Endodermal cell (in vitro differentiated cells): ENCODE results near the gene PDLIM5. TPM values are rescaled to one million over a fixed set of nuclear protein-coding genes. Genes with fewer than 3 reads are reported as not detected.

ENCODE experiments used
- DNase-seq: peaks from one replicate; pipeline ENCODE4 v3.0.0-alpha.2; 2017
- H3K27ac ChIP-seq: 2 replicates; pipeline ENCODE4 v1.5.1; 2013; ENCODE audit warnings: mild to moderate bottlenecking, low read depth, low read length, moderate library complexity
- H3K27me3 ChIP-seq: 2 replicates; pipeline ENCODE4 v1.6.1; 2013; ENCODE audit warnings: mild to moderate bottlenecking, low read length, moderate library complexity; ENCODE audit not compliant: insufficient read depth, control insufficient read depth, poor library complexity, severe bottlenecking
- H3K36me3 ChIP-seq: 2 replicates; pipeline ENCODE4 v1.7.0; 2013; ENCODE audit warnings: mild to moderate bottlenecking, low read length, moderate library complexity; ENCODE audit not compliant: control insufficient read depth, insufficient read depth
- H3K4me1 ChIP-seq: one replicate; pipeline ENCODE4 v1.7.0; 2013; ENCODE audit warnings: low read length; ENCODE audit not compliant: control insufficient read depth, insufficient read depth
- H3K4me3 ChIP-seq: 2 replicates; pipeline ENCODE4 v1.5.1; 2013; ENCODE audit warnings: mild to moderate bottlenecking, low read length, moderate library complexity
- H3K9ac ChIP-seq: 2 replicates; pipeline ENCODE4 v1.6.1; 2013; ENCODE audit warnings: mild to moderate bottlenecking, low read length, moderate library complexity; ENCODE audit not compliant: poor library complexity, severe bottlenecking; ENCODE audit errors: extremely low read depth
- H3K9me3 ChIP-seq: 2 replicates; pipeline ENCODE4 v1.6.1; 2013; ENCODE audit warnings: mild to moderate bottlenecking, low read length, moderate library complexity; ENCODE audit not compliant: control insufficient read depth
- H3K27ac Mint-ChIP-seq: 2 replicates; pipeline ENCODE4 v1.8.0; 2020; ENCODE audit warnings: mixed read lengths
- H3K27me3 Mint-ChIP-seq: 2 replicates; pipeline ENCODE4 v1.8.0; 2021; ENCODE audit warnings: mild to moderate bottlenecking, mixed read lengths; ENCODE audit not compliant: insufficient read depth
- H3K36me3 Mint-ChIP-seq: 2 replicates; pipeline ENCODE4 v1.8.0; 2020; ENCODE audit warnings: low read depth, mixed read lengths
- H3K4me1 Mint-ChIP-seq: 2 replicates; pipeline ENCODE4 v1.8.0; 2020; ENCODE audit warnings: mixed read lengths
- H3K4me3 Mint-ChIP-seq: 2 replicates; pipeline ENCODE4 v1.8.0; 2020; ENCODE audit warnings: mild to moderate bottlenecking, moderate library complexity, mixed read lengths
- H3K9me3 Mint-ChIP-seq: 2 replicates; pipeline ENCODE4 v1.8.0; 2020; ENCODE audit warnings: mild to moderate bottlenecking, mixed read lengths
- CTCF ChIP-seq: fragments of 200-600 bp; sonication (generic); conservative IDR thresholded peaks from 2 replicates; pipeline ENCODE4 v1.5.0; 2021; ENCODE audit warnings: antibody characterized with exemption, mild to moderate bottlenecking
- WGBS, 2 experiments: methylation state at CpG; one replicate each; pipeline versions ENCODE4 v1.1.5 to v1.1.7; 2013; ENCODE audit warnings: missing lambda C conversion rate in 2 of 2, mixed read lengths in 1 of 2; ENCODE audit not compliant: insufficient coverage in 1 of 2, insufficient read length in 1 of 2; 5-methylcytosine and 5-hydroxymethylcytosine counted together
- total RNA-seq, 2 donors: library from RNA; stranded (reverse); fragmentation: NEBNext Ultra II Directional in 1 of 2; extraction: Animal tissue kit (Norgen Biotek cat#: 25700) in 1 of 2; gene quantifications; 2 replicates in 1 of 2; 3 replicates in 1 of 2; pipeline ENCODE4 v1.2.1, GENCODE V29; 2021

The PDLIM5 gene
- total RNA-seq, 2 donors from 2014 or later = 91.0 to 149 TPM

DNA sequence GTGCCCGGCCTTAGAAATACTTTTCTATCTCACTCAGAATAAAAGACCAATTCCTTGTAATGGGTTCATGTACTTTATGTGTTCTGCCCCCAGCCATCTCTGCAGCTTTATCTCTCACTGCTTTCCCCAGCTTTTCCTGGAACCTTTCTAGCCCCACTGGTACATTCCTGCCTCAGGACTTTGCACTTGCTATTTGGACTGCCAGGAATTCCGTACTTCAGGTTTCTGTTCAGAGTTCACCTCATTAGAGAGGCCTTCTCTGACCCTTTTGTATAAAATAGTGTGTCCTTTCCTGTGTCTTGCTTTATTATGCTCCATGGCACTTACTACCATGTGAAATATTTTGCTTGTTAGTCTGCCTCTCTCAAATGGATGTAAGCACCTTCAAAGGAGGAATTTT, 112.5 kb downstream of the PDLIM5 start:
- Histone ChIP-seq H3K4me1 (no peaks in the 10 kb centered on the region), H3K9me3 (no peaks in the 10 kb centered on the region), H3K4me3 (no peak overlapping the region), H3K27ac (no peak overlapping the region), H3K9ac (no peak overlapping the region), H3K36me3 (peaks cover 11% of the 10 kb centered on the region), H3K27me3 (no peaks in the 10 kb centered on the region)
- Mint-ChIP-seq H3K9me3 (no peaks in the 10 kb centered on the region), H3K27me3 (no peaks in the 10 kb centered on the region), H3K4me1 (peaks cover 10% of the 10 kb centered on the region), H3K4me3 (no peak overlapping the region), H3K36me3 (peaks cover 10% of the 10 kb centered on the region), H3K27ac (no peak overlapping the region)
- no peak for TF ChIP-seq CTCF
- no peak for DNase-seq
- 92 to 100% methylated on average over 2 of the region's 2 CpGs for WGBS, 2 experiments

GRCh38 chr4:94566420-94566819, 114.7 kb downstream of the PDLIM5 start:
- DNase-seq = no peak
- Histone ChIP-seq H3K4me3 (no peak overlapping the region), H3K36me3 (no peaks in the 10 kb centered on the region), H3K9me3 (no peaks in the 10 kb centered on the region), H3K9ac (no peak overlapping the region), H3K27me3 (no peaks in the 10 kb centered on the region), H3K4me1 (no peaks in the 10 kb centered on the region), H3K27ac (no peak overlapping the region)
- Mint-ChIP-seq H3K4me1 (peaks cover 12% of the 10 kb centered on the region), H3K9me3 (no peaks in the 10 kb centered on the region), H3K27me3 (no peaks in the 10 kb centered on the region), H3K36me3 (peaks cover 7% of the 10 kb centered on the region), H3K4me3 (no peak overlapping the region), H3K27ac (no peak overlapping the region)
- no peak for TF ChIP-seq CTCF
- WGBS, 2 experiments = 0 to 72% methylated on average over 1 to 4 of the region's 4 CpGs

DNA sequence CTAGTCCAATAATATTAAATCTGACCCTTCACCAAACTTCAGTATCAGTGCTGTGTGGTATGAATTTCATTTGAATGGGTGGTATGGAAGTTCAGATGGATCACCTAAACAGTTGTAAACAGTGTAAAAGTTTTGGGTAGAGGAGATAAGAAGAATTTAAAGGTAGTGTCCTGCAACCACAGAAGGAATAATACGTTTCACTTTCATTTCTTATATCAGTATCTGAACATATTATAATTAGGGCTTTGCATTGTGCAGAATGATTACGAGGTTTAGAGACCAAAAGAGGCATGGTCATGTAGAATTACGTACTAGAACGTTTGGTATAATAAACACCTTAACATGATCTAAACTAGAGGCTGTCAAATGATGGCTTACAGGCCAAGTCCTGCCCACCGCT, 116.1 kb downstream of the PDLIM5 start:
- Mint-ChIP-seq H3K9me3 (no peaks in the 10 kb centered on the region), H3K4me1 (peaks cover 9% of the 10 kb centered on the region), H3K4me3 (no peak overlapping the region), H3K27ac (no peak overlapping the region), H3K36me3 (peaks cover 7% of the 10 kb centered on the region), H3K27me3 (no peaks in the 10 kb centered on the region)
- no peak for TF ChIP-seq CTCF
- H3K9ac ChIP-seq = no peak overlapping the region
- 72 to 100% methylated on average over 3 to 4 of the region's 5 CpGs for WGBS, 2 experiments
- no peaks in the 10 kb centered on the region for H3K4me1 ChIP-seq
- DNase-seq = no peak
- H3K36me3 ChIP-seq = no peaks in the 10 kb centered on the region
- H3K27ac ChIP-seq = no peak overlapping the region
- no peak overlapping the region for H3K4me3 ChIP-seq
- no peaks in the 10 kb centered on the region for H3K9me3 ChIP-seq
- no peaks in the 10 kb centered on the region for H3K27me3 ChIP-seq
